ENCODE results near the gene HNF1A.

Gene HNF1A

GRCh38 chr12:120992989-120993388 is 14.6 kb downstream of the HNF1A start:
- no peak overlapping the region for H3K4me3 ChIP-seq (ENCODE audit: low read depth in 1 of 2, low read length in 2 of 2)
- no peak overlapping the region for H3K27ac ChIP-seq (ENCODE audit: low read length)
- no peaks in the 10 kb centered on the region for H3K27me3 ChIP-seq (ENCODE audit: low read depth, low read length)
- H3K9me3 ChIP-seq (ENCODE audit: control insufficient read depth in 1 of 2, low read length in 2 of 2): no peaks in the 10 kb centered on the region
- H3K4me1 ChIP-seq (ENCODE audit: control insufficient read depth in 1 of 2, insufficient read depth in 2 of 2, low read length in 2 of 2): no peaks in the 10 kb centered on the region
- no peaks in the 10 kb centered on the region for H3K36me3 ChIP-seq (ENCODE audit: control insufficient read depth in 1 of 2, insufficient read depth in 2 of 2, low read length in 2 of 2)

- no peaks in the 10 kb centered on the region for H3K4me1 ChIP-seq (ENCODE audit: control insufficient read depth in 1 of 2, insufficient read depth in 2 of 2, low read length in 2 of 2)
- no peak overlapping the region for H3K27ac ChIP-seq (ENCODE audit: low read length)
- no peaks in the 10 kb centered on the region for H3K36me3 ChIP-seq (ENCODE audit: control insufficient read depth in 1 of 2, insufficient read depth in 2 of 2, low read length in 2 of 2)
- no peaks in the 10 kb centered on the region for H3K27me3 ChIP-seq (ENCODE audit: low read depth, low read length)
- no peaks in the 10 kb centered on the region for H3K9me3 ChIP-seq (ENCODE audit: control insufficient read depth in 1 of 2, low read length in 2 of 2)
- no peak overlapping the region for H3K4me3 ChIP-seq (ENCODE audit: low read depth in 1 of 2, low read length in 2 of 2)
Observed at GRCh38 chr12:120993496-120993895, 15.2 kb downstream of the HNF1A start.

GRCh38 chr12:120994059-120994458 is 15.7 kb downstream of the HNF1A start:
- no peaks in the 10 kb centered on the region for H3K9me3 ChIP-seq (ENCODE audit: control insufficient read depth in 1 of 2, low read length in 2 of 2)
- no peaks in the 10 kb centered on the region for H3K36me3 ChIP-seq (ENCODE audit: control insufficient read depth in 1 of 2, insufficient read depth in 2 of 2, low read length in 2 of 2)

GRCh38 chr12:120994589-120995337 is 16.4 kb downstream of the HNF1A start:
- no peaks in the 10 kb centered on the region for H3K9me3 ChIP-seq (ENCODE audit: control insufficient read depth in 1 of 2, low read length in 2 of 2)
- H3K4me3 ChIP-seq (ENCODE audit: low read depth in 1 of 2, low read length in 2 of 2): no peak overlapping the region
- no peaks in the 10 kb centered on the region for H3K36me3 ChIP-seq (ENCODE audit: control insufficient read depth in 1 of 2, insufficient read depth in 2 of 2, low read length in 2 of 2)
- H3K27ac ChIP-seq (ENCODE audit: low read length): no peak overlapping the region
- no peaks in the 10 kb centered on the region for H3K27me3 ChIP-seq (ENCODE audit: low read depth, low read length)
- no peaks in the 10 kb centered on the region for H3K4me1 ChIP-seq (ENCODE audit: control insufficient read depth in 1 of 2, insufficient read depth in 2 of 2, low read length in 2 of 2)

More at GRCh38 chr12:120994059-120994458, 15.7 kb downstream of the HNF1A start:
- H3K4me1 ChIP-seq (ENCODE audit: control insufficient read depth in 1 of 2, insufficient read depth in 2 of 2, low read length in 2 of 2): no peaks in the 10 kb centered on the region
- no peaks in the 10 kb centered on the region for H3K27me3 ChIP-seq (ENCODE audit: low read depth, low read length)
- no peak overlapping the region for H3K4me3 ChIP-seq (ENCODE audit: low read depth in 1 of 2, low read length in 2 of 2)
- H3K27ac ChIP-seq (ENCODE audit: low read length): no peak overlapping the region

- no peaks in the 10 kb centered on the region for H3K27me3 ChIP-seq (ENCODE audit: low read depth, low read length)
- no peaks in the 10 kb centered on the region for H3K4me1 ChIP-seq (ENCODE audit: control insufficient read depth in 1 of 2, insufficient read depth in 2 of 2, low read length in 2 of 2)
- H3K36me3 ChIP-seq (ENCODE audit: control insufficient read depth in 1 of 2, insufficient read depth in 2 of 2, low read length in 2 of 2): peaks cover 0 to 2% of the 10 kb centered on the region in 2 donors
- no peak overlapping the region for H3K27ac ChIP-seq (ENCODE audit: low read length)
- H3K4me3 ChIP-seq (ENCODE audit: low read depth in 1 of 2, low read length in 2 of 2): no peak overlapping the region
- no peaks in the 10 kb centered on the region for H3K9me3 ChIP-seq (ENCODE audit: control insufficient read depth in 1 of 2, low read length in 2 of 2)
Observed at GRCh38 chr12:120996133-120996746, 17.9 kb downstream of the HNF1A start.

GRCh38 chr12:120997448-120997847 is 19.1 kb downstream of the HNF1A start:
- no peak overlapping the region for H3K27ac ChIP-seq (ENCODE audit: low read length)
- no peaks in the 10 kb centered on the region for H3K4me1 ChIP-seq (ENCODE audit: control insufficient read depth in 1 of 2, insufficient read depth in 2 of 2, low read length in 2 of 2)
- H3K36me3 ChIP-seq (ENCODE audit: control insufficient read depth in 1 of 2, insufficient read depth in 2 of 2, low read length in 2 of 2): peaks cover 0 to 11% of the 10 kb centered on the region in 2 donors

GRCh38 chr12:120998435-120998834 is 20.1 kb downstream of the HNF1A start:
- H3K4me1 ChIP-seq (ENCODE audit: control insufficient read depth in 1 of 2, insufficient read depth in 2 of 2, low read length in 2 of 2): no peaks in the 10 kb centered on the region
- H3K9me3 ChIP-seq (ENCODE audit: control insufficient read depth in 1 of 2, low read length in 2 of 2): no peaks in the 10 kb centered on the region
- no peak overlapping the region for H3K4me3 ChIP-seq (ENCODE audit: low read depth in 1 of 2, low read length in 2 of 2)
- no peaks in the 10 kb centered on the region for H3K27me3 ChIP-seq (ENCODE audit: low read depth, low read length)
- no peak overlapping the region for H3K27ac ChIP-seq (ENCODE audit: low read length)
- peaks cover 2 to 19% of the 10 kb centered on the region in 2 donors for H3K36me3 ChIP-seq (ENCODE audit: control insufficient read depth in 1 of 2, insufficient read depth in 2 of 2, low read length in 2 of 2)

More at GRCh38 chr12:120997448-120997847, 19.1 kb downstream of the HNF1A start:
- H3K27me3 ChIP-seq (ENCODE audit: low read depth, low read length): no peaks in the 10 kb centered on the region
- H3K9me3 ChIP-seq (ENCODE audit: control insufficient read depth in 1 of 2, low read length in 2 of 2): no peaks in the 10 kb centered on the region
- H3K4me3 ChIP-seq (ENCODE audit: low read depth in 1 of 2, low read length in 2 of 2): no peak overlapping the region

GRCh38 chr12:120999191-121000120 is 21.1 kb downstream of the HNF1A start:
- Histone ChIP-seq H3K4me1 (ENCODE audit: control insufficient read depth in 1 of 2, insufficient read depth in 2 of 2, low read length in 2 of 2) (no peaks in the 10 kb centered on the region), H3K4me3 (ENCODE audit: low read depth in 1 of 2, low read length in 2 of 2) (no peak overlapping the region), H3K36me3 (ENCODE audit: control insufficient read depth in 1 of 2, insufficient read depth in 2 of 2, low read length in 2 of 2) (peaks cover 12 to 30% of the 10 kb centered on the region in 2 donors), H3K27me3 (ENCODE audit: low read depth, low read length) (no peaks in the 10 kb centered on the region), H3K27ac (ENCODE audit: low read length) (no peak overlapping the region), H3K9me3 (ENCODE audit: control insufficient read depth in 1 of 2, low read length in 2 of 2) (no peaks in the 10 kb centered on the region)

- no peak overlapping the region for H3K27ac ChIP-seq (ENCODE audit: low read length)
- H3K9me3 ChIP-seq (ENCODE audit: control insufficient read depth in 1 of 2, low read length in 2 of 2): no peaks in the 10 kb centered on the region
- peaks cover 18 to 37% of the 10 kb centered on the region in 2 donors for H3K36me3 ChIP-seq (ENCODE audit: control insufficient read depth in 1 of 2, insufficient read depth in 2 of 2, low read length in 2 of 2)
- no peak overlapping the region for H3K4me3 ChIP-seq (ENCODE audit: low read depth in 1 of 2, low read length in 2 of 2)
- no peaks in the 10 kb centered on the region for H3K4me1 ChIP-seq (ENCODE audit: control insufficient read depth in 1 of 2, insufficient read depth in 2 of 2, low read length in 2 of 2)
- H3K27me3 ChIP-seq (ENCODE audit: low read depth, low read length): no peaks in the 10 kb centered on the region
Observed at GRCh38 chr12:121000530-121000929, 22.2 kb downstream of the HNF1A start.

GRCh38 chr12:121001060-121001459 is 22.7 kb downstream of the HNF1A start:
- no peaks in the 10 kb centered on the region for H3K9me3 ChIP-seq (ENCODE audit: control insufficient read depth in 1 of 2, low read length in 2 of 2)
- peaks cover 19 to 42% of the 10 kb centered on the region in 2 donors for H3K36me3 ChIP-seq (ENCODE audit: control insufficient read depth in 1 of 2, insufficient read depth in 2 of 2, low read length in 2 of 2)
- H3K4me3 ChIP-seq (ENCODE audit: low read depth in 1 of 2, low read length in 2 of 2): no peak overlapping the region
- H3K27ac ChIP-seq (ENCODE audit: low read length): no peak overlapping the region
- H3K27me3 ChIP-seq (ENCODE audit: low read depth, low read length): no peaks in the 10 kb centered on the region
- H3K4me1 ChIP-seq (ENCODE audit: control insufficient read depth in 1 of 2, insufficient read depth in 2 of 2, low read length in 2 of 2): no peaks in the 10 kb centered on the region

- Histone ChIP-seq H3K36me3 (ENCODE audit: control insufficient read depth in 1 of 2, insufficient read depth in 2 of 2, low read length in 2 of 2) (peaks cover 22 to 49% of the 10 kb centered on the region in 2 donors), H3K4me1 (ENCODE audit: control insufficient read depth in 1 of 2, insufficient read depth in 2 of 2, low read length in 2 of 2) (no peaks in the 10 kb centered on the region), H3K9me3 (ENCODE audit: control insufficient read depth in 1 of 2, low read length in 2 of 2) (no peaks in the 10 kb centered on the region)
Observed at GRCh38 chr12:121001841-121002483, 23.6 kb downstream of the HNF1A start.

More at GRCh38 chr12:121001841-121002483, 23.6 kb downstream of the HNF1A start:
- Histone ChIP-seq H3K27me3 (ENCODE audit: low read depth, low read length) (no peaks in the 10 kb centered on the region), H3K4me3 (ENCODE audit: low read depth in 1 of 2, low read length in 2 of 2) (no peak overlapping the region), H3K27ac (ENCODE audit: low read length) (no peak overlapping the region)
